SK-N-SH treated with all-trans-retinoic acid at 6 μM for 48 hours (cell line): Measurements from ENCODE around the gene TMEM245.

Source experiments
- ATAC-seq: fragments of 200-7000 bp; cut with Tn5 transposase; 3 replicates; pipeline ENCODE4 v1.9.1; 2020; ENCODE audit warnings: mild to moderate bottlenecking, moderate library complexity
- ARNTL ChIP-seq: fragments of 450-650 bp; formaldehyde crosslinking; IDR thresholded peaks from 2 replicates; pipeline ENCODE4 v1.5.0; 2020; ENCODE audit warnings: low read depth, mild to moderate bottlenecking, moderate library complexity, borderline replicate concordance
- CSDC2 ChIP-seq: fragments of 250-450 bp; sonication (Bioruptor Pico); IDR thresholded peaks from 2 replicates; pipeline ENCODE4 v1.5.0; 2020; ENCODE audit warnings: mild to moderate bottlenecking, moderate library complexity
- ESRRG ChIP-seq: fragments of 250-450 bp; sonication (Bioruptor Pico); IDR thresholded peaks from 2 replicates; pipeline ENCODE4 v1.6.1; 2021; ENCODE audit warnings: mild to moderate bottlenecking
- GLIS3 ChIP-seq: fragments of 250-450 bp; sonication (Bioruptor Pico); IDR thresholded peaks from 2 replicates; pipeline ENCODE4 v1.5.0; 2020; ENCODE audit warnings: mild to moderate bottlenecking, moderate library complexity
- ISL1 ChIP-seq: fragments of 250-450 bp; sonication (Bioruptor Pico); IDR thresholded peaks from 2 replicates; pipeline ENCODE4 v2.1.2; 2022; ENCODE audit warnings: mild to moderate bottlenecking, moderate library complexity
- OSR1 ChIP-seq: fragments of 250-450 bp; sonication (Bioruptor Pico); IDR thresholded peaks from 2 replicates; pipeline ENCODE4 v1.8.0; 2022; ENCODE audit warnings: moderate library complexity, mild to moderate bottlenecking, inconsistent platforms
- PPARA ChIP-seq: fragments of 250-450 bp; sonication (Bioruptor Pico); IDR thresholded peaks from 2 replicates; pipeline ENCODE4 v1.5.0; 2020; ENCODE audit warnings: mild to moderate bottlenecking, borderline replicate concordance
- RARB ChIP-seq: fragments of 250-450 bp; sonication (Bioruptor Pico); IDR thresholded peaks from 2 replicates; pipeline ENCODE4 v1.8.0; 2021; ENCODE audit warnings: mild to moderate bottlenecking, moderate library complexity
- SNAI2 ChIP-seq: fragments of 250-450 bp; sonication (Bioruptor Pico); IDR thresholded peaks from 2 replicates; pipeline ENCODE4 v1.5.0; 2020; ENCODE audit warnings: mild to moderate bottlenecking, moderate library complexity
- TCF4 ChIP-seq: fragments of 250-450 bp; sonication (Bioruptor Pico); IDR thresholded peaks from 2 replicates; pipeline ENCODE4 v1.8.0; 2021; ENCODE audit warnings: mild to moderate bottlenecking, moderate library complexity, borderline replicate concordance
- TOX ChIP-seq: fragments of 250-450 bp; sonication (Bioruptor Pico); IDR thresholded peaks from 2 replicates; pipeline ENCODE4 v1.8.0; 2021; ENCODE audit warnings: mild to moderate bottlenecking, moderate library complexity, borderline replicate concordance
- ZC3H10 ChIP-seq: fragments of 250-450 bp; sonication (Bioruptor Pico); IDR thresholded peaks from 2 replicates; pipeline ENCODE4 v1.5.1; 2021; ENCODE audit warnings: mild to moderate bottlenecking, moderate library complexity
- ZFP3 ChIP-seq: fragments of 250-450 bp; sonication (Bioruptor Pico); IDR thresholded peaks from 2 replicates; pipeline ENCODE4 v1.5.0; 2020; ENCODE audit warnings: mild to moderate bottlenecking, moderate library complexity
- ZFP30 ChIP-seq: fragments of 450-650 bp; formaldehyde crosslinking; IDR thresholded peaks from 2 replicates; pipeline ENCODE4 v1.5.0; 2022; ENCODE audit warnings: mild to moderate bottlenecking, moderate library complexity
- ZNF70 ChIP-seq: fragments of 450-650 bp; formaldehyde crosslinking; IDR thresholded peaks from 2 replicates; pipeline ENCODE4 v1.5.0; 2020; ENCODE audit warnings: mild to moderate bottlenecking, moderate library complexity
- ZNF8 ChIP-seq: fragments of 450-650 bp; formaldehyde crosslinking; IDR thresholded peaks from 2 replicates; pipeline ENCODE4 v1.5.0; 2020; ENCODE audit warnings: mild to moderate bottlenecking, moderate library complexity
- TF ChIP-seq, protein P1 (sequence below): fragments of 250-450 bp; sonication (Bioruptor Pico); IDR thresholded peaks from 2 replicates; pipeline ENCODE4 v1.8.0; 2020; ENCODE audit warnings: mild to moderate bottlenecking, moderate library complexity, borderline replicate concordance
- TF ChIP-seq, protein P2 (sequence below): fragments of 250-450 bp; sonication (Bioruptor Pico); IDR thresholded peaks from 2 replicates; pipeline ENCODE4 v1.5.1; 2021; ENCODE audit warnings: mild to moderate bottlenecking, moderate library complexity
- TF ChIP-seq, protein P3 (sequence below): fragments of 250-450 bp; sonication (Bioruptor Pico); IDR thresholded peaks from 2 replicates; pipeline ENCODE4 v1.5.0; 2020; ENCODE audit warnings: mild to moderate bottlenecking, moderate library complexity
- TF ChIP-seq, protein P4 (sequence below): fragments of 250-450 bp; sonication (Bioruptor Pico); IDR thresholded peaks from 2 replicates; pipeline ENCODE4 v1.8.0; 2021; ENCODE audit warnings: low read depth, mild to moderate bottlenecking, moderate library complexity, borderline replicate concordance
- TF ChIP-seq, protein P5 (sequence below): fragments of 250-450 bp; sonication (Bioruptor Pico); IDR thresholded peaks from 2 replicates; pipeline ENCODE4 v1.5.1; 2020; ENCODE audit warnings: low read depth, mild to moderate bottlenecking, moderate library complexity

Gene TMEM245

DNA sequence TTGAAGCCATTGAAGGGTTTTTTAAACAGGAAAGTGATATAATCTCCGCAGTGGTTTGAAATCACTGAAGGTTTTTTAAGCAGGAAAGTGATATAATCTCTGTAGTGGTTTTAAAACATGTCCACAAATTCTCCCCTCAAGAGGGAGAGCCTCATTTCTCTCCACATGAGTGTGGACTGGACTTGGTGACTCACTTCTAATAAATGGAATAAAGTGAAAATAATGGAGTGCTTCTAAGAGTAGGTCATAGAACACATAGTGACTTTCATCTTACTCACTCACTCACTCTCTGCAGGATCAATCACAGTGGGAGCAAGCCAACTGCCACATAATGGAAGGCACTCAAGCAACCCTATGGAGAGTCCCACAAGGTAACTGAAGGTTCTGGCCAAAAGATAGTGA lies 118.5 kb downstream of the TMEM245 start:
- ATAC-seq = peak; percentile 82
- TF ChIP-seq, protein P1, sequence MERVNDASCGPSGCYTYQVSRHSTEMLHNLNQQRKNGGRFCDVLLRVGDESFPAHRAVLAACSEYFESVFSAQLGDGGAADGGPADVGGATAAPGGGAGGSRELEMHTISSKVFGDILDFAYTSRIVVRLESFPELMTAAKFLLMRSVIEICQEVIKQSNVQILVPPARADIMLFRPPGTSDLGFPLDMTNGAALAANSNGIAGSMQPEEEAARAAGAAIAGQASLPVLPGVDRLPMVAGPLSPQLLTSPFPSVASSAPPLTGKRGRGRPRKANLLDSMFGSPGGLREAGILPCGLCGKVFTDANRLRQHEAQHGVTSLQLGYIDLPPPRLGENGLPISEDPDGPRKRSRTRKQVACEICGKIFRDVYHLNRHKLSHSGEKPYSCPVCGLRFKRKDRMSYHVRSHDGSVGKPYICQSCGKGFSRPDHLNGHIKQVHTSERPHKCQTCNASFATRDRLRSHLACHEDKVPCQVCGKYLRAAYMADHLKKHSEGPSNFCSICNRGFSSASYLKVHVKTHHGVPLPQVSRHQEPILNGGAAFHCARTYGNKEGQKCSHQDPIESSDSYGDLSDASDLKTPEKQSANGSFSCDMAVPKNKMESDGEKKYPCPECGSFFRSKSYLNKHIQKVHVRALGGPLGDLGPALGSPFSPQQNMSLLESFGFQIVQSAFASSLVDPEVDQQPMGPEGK (CRISPR knock-in tag) = no peak
- 0 out of 2 replicates have a peak, but pooled peaks have one; percentile 33 for TF ChIP-seq ISL1

DNA sequence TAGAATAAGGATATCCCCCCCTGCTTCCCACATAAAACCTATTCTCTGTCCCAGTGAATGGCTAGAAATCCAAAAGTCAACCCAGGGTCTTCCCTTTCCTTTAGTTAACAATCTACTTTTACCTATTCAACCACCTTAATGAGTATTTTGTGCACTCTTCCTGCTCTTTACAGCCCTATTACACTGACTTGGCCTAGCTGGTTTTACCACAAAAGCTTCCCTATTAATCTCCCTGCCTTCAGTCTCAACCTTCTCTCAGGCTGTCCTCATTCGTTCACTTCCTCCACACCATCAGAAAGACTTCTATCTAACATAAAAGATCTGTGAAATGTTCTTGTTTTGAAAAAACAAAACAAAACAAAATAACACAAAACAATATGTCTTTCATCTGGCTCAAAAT lies 122.6 kb downstream of the TMEM245 start:
- TF ChIP-seq ZFP30 (CRISPR knock-in tag) (no peak), ZFP3 (CRISPR knock-in tag) (no peak), PPARA (no peak), CSDC2 (CRISPR knock-in tag) (no peak), ARNTL (CRISPR knock-in tag) (no peak)
- no peak for ATAC-seq

DNA sequence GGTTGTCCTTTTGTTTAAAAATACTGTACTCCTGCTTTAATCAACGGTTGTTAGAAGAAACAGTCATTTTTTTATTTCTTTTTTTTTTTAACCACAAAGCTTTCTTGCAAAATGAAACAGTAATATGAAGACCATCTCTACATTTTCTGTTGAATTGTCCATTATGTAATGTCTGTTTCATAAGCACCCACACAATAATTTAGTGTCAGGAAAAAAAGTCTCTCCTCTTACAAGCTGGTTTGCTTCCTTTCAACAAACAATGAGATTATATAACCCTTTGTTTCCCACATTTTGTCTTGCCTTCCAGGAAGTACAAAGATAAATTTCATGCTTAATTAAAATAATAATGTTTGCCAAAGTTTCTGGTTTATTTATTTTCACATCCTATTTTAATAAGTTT lies 123.1 kb downstream of the TMEM245 start:
- TF ChIP-seq, protein P1 (CRISPR knock-in tag) = no peak
- TF ChIP-seq, protein P2, sequence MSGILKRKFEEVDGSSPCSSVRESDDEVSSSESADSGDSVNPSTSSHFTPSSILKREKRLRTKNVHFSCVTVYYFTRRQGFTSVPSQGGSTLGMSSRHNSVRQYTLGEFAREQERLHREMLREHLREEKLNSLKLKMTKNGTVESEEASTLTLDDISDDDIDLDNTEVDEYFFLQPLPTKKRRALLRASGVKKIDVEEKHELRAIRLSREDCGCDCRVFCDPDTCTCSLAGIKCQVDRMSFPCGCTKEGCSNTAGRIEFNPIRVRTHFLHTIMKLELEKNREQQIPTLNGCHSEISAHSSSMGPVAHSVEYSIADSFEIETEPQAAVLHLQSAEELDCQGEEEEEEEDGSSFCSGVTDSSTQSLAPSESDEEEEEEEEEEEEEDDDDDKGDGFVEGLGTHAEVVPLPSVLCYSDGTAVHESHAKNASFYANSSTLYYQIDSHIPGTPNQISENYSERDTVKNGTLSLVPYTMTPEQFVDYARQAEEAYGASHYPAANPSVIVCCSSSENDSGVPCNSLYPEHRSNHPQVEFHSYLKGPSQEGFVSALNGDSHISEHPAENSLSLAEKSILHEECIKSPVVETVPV (CRISPR knock-in tag) = no peak
- TF ChIP-seq CSDC2 (CRISPR knock-in tag) (no peak), ZNF8 (CRISPR knock-in tag) (no peak), TCF4 (no peak), ZNF70 (CRISPR knock-in tag) (no peak), TOX (CRISPR knock-in tag) (no peak), ISL1 (no peak), ZFP3 (CRISPR knock-in tag) (no peak), ZFP30 (CRISPR knock-in tag) (no peak), RARB (CRISPR knock-in tag) (no peak), SNAI2 (no peak), OSR1 (CRISPR knock-in tag) (no peak), ZC3H10 (no peak), ARNTL (CRISPR knock-in tag) (no peak), ESRRG (CRISPR knock-in tag) (no peak), GLIS3 (CRISPR knock-in tag) (no peak)
- TF ChIP-seq, protein P3, sequence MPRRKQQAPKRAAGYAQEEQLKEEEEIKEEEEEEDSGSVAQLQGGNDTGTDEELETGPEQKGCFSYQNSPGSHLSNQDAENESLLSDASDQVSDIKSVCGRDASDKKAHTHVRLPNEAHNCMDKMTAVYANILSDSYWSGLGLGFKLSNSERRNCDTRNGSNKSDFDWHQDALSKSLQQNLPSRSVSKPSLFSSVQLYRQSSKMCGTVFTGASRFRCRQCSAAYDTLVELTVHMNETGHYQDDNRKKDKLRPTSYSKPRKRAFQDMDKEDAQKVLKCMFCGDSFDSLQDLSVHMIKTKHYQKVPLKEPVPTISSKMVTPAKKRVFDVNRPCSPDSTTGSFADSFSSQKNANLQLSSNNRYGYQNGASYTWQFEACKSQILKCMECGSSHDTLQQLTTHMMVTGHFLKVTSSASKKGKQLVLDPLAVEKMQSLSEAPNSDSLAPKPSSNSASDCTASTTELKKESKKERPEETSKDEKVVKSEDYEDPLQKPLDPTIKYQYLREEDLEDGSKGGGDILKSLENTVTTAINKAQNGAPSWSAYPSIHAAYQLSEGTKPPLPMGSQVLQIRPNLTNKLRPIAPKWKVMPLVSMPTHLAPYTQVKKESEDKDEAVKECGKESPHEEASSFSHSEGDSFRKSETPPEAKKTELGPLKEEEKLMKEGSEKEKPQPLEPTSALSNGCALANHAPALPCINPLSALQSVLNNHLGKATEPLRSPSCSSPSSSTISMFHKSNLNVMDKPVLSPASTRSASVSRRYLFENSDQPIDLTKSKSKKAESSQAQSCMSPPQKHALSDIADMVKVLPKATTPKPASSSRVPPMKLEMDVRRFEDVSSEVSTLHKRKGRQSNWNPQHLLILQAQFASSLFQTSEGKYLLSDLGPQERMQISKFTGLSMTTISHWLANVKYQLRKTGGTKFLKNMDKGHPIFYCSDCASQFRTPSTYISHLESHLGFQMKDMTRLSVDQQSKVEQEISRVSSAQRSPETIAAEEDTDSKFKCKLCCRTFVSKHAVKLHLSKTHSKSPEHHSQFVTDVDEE = no peak
- TF ChIP-seq, protein P4, sequence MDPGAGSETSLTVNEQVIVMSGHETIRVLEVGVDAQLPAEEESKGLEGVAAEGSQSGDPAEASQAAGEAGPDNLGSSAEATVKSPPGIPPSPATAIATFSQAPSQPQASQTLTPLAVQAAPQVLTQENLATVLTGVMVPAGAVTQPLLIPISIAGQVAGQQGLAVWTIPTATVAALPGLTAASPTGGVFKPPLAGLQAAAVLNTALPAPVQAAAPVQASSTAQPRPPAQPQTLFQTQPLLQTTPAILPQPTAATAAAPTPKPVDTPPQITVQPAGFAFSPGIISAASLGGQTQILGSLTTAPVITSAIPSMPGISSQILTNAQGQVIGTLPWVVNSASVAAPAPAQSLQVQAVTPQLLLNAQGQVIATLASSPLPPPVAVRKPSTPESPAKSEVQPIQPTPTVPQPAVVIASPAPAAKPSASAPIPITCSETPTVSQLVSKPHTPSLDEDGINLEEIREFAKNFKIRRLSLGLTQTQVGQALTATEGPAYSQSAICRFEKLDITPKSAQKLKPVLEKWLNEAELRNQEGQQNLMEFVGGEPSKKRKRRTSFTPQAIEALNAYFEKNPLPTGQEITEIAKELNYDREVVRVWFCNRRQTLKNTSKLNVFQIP (CRISPR knock-in tag) = no peak
- TF ChIP-seq, protein P5, sequence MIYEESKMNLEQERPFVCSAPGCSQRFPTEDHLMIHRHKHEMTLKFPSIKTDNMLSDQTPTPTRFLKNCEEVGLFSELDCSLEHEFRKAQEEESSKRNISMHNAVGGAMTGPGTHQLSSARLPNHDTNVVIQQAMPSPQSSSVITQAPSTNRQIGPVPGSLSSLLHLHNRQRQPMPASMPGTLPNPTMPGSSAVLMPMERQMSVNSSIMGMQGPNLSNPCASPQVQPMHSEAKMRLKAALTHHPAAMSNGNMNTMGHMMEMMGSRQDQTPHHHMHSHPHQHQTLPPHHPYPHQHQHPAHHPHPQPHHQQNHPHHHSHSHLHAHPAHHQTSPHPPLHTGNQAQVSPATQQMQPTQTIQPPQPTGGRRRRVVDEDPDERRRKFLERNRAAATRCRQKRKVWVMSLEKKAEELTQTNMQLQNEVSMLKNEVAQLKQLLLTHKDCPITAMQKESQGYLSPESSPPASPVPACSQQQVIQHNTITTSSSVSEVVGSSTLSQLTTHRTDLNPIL (CRISPR knock-in tag) = no peak
- no peak for ATAC-seq
